UCSD-AML1 (cell line): ENCODE measurements around the gene TMEM39A.
A peak's percentile ranks its signal among the peaks of the same experiment; 100 is the strongest.

Source experiments
- DNase-seq: peaks from one replicate; lab custom pipeline; 2025; ENCODE audit not compliant: unreplicated experiment; lab: John Stamatoyannopoulos, UW

TMEM39A gene

GRCh38 chr3:119463171-119464169 lies at the start of gene TMEM39A:
TMEM39A (minus strand) TSS chr3:119463615; CDS start chr3:119462074, 1,541 bp downstream.
- peak; percentile 99 for DNase-seq

GRCh38 chr3:119510690-119511089 lies 47.3 kb upstream of the TMEM39A start:
- DNase-seq, result no peak

GRCh38 chr3:119508172-119508845 lies 44.9 kb upstream of the TMEM39A start:
- peak; percentile 44 for DNase-seq

- no peak for DNase-seq
These were observed 44.0 kb upstream of the TMEM39A start for GRCh38 chr3:119507404-119507803.

GRCh38 chr3:119506631-119507030 lies 43.2 kb upstream of the TMEM39A start:
- no peak for DNase-seq

GRCh38 chr3:119500901-119501300 lies 37.5 kb upstream of the TMEM39A start:
- DNase-seq, result no peak

- DNase-seq, result no peak
These were observed 36.9 kb upstream of the TMEM39A start for GRCh38 chr3:119500265-119500664.

- DNase-seq, result peak; percentile 97
These were observed 35.0 kb upstream of the TMEM39A start, which contains the start of gene TIMMDC1 for GRCh38 chr3:119498186-119499011. TIMMDC1 (plus strand) TSS chr3:119498547; CDS start chr3:119498734, 187 bp downstream.

GRCh38 chr3:119497820-119498185 lies 34.4 kb upstream of the TMEM39A start:
- peak; percentile 28 for DNase-seq

- no peak for DNase-seq
These were observed 31.2 kb upstream of the TMEM39A start for GRCh38 chr3:119494597-119494996.

GRCh38 chr3:119492810-119493209 lies 29.4 kb upstream of the TMEM39A start:
- no peak for DNase-seq

- no peak for DNase-seq
These were observed 28.7 kb upstream of the TMEM39A start for GRCh38 chr3:119492128-119492527.

- DNase-seq, result no peak
These were observed 26.7 kb upstream of the TMEM39A start for GRCh38 chr3:119490153-119490552.

GRCh38 chr3:119485563-119485962 lies 22.1 kb upstream of the TMEM39A start:
- no peak for DNase-seq

GRCh38 chr3:119483101-119483500 lies 19.7 kb upstream of the TMEM39A start:
- no peak for DNase-seq

- DNase-seq, result no peak
These were observed 17.7 kb upstream of the TMEM39A start for GRCh38 chr3:119481079-119481478.

- no peak for DNase-seq
These were observed 7.5 kb upstream of the TMEM39A start for GRCh38 chr3:119470866-119471265.

GRCh38 chr3:119469418-119470189 lies 6.2 kb upstream of the TMEM39A start:
- no peak for DNase-seq

GRCh38 chr3:119468041-119468440 lies 4.6 kb upstream of the TMEM39A start:
- DNase-seq, result no peak

- no peak for DNase-seq
These were observed 6.2 kb downstream of the TMEM39A start for GRCh38 chr3:119457246-119457645.
